ENCODE results near the gene EPHB2. TPM values are rescaled to one million over a fixed set of nuclear protein-coding genes. Genes with fewer than 3 reads are reported as not detected.
A peak's percentile ranks its signal among the peaks of the same experiment; 100 is the strongest.

The EPHB2 gene
- total and polyA plus RNA-seq, 2 of the 4 experiments (the other 2 are of a cell fraction), result 52.3 to 58.8 TPM

GRCh38 chr1:22709227-22709626 lies 1.4 kb upstream of the EPHB2 start:
- Histone ChIP-seq H4K8ac (ENCODE audit: low read depth in 2 of 2, low read length in 2 of 2) (no peak overlapping the region), H4K20me1 (ENCODE audit: insufficient read depth, low read length) (peaks cover 19% of the 10 kb centered on the region), H4K5ac (ENCODE audit: low read depth, low read length) (no peak overlapping the region), H2AK5ac (ENCODE audit: low read depth, low read length) (no peak overlapping the region), H3K9me1 (ENCODE audit: insufficient read depth, low read length) (peaks cover 10% of the 10 kb centered on the region; the same call in 1 of the 2 replicates), H2BK15ac (ENCODE audit: low read depth, low read length) (no peak overlapping the region), H2BK20ac (ENCODE audit: low read depth, low read length) (no peak overlapping the region), H3K27me3 (ENCODE audit: control insufficient read depth, insufficient read depth, low read length) (no peaks in the 10 kb centered on the region), H2BK120ac (ENCODE audit: low read depth, low read length) (no peak overlapping the region), H2AFZ (replicated peaks; ENCODE audit: low read length, poor library complexity) (no peak overlapping the region), H3K27ac (ENCODE audit: insufficient read depth, low read length) (no peak overlapping the region), H2BK5ac (ENCODE audit: low read depth, low read length, poor library complexity, severe bottlenecking) (no peak overlapping the region), H3K23ac (ENCODE audit: low read depth, low read length) (no peak overlapping the region), H2AK9ac (replicated peaks; ENCODE audit: low read depth, low read length, poor library complexity) (no peak overlapping the region), H3K56ac (ENCODE audit: extremely low read depth, insufficient read depth, low read length) (no peak overlapping the region), H3K18ac (ENCODE audit: low read depth, low read length) (no peak overlapping the region), H3K4ac (ENCODE audit: low read depth, low read length) (no peak overlapping the region), H3K14ac (replicated peaks; ENCODE audit: low read depth, low read length) (no peak overlapping the region), H3K9me3 (ENCODE audit: control insufficient read depth, insufficient read depth, low read length) (no peaks in the 10 kb centered on the region), H3K4me2 (ENCODE audit: low read depth, low read length) (no peak overlapping the region), H3K9ac (ENCODE audit: low read depth, low read length) (no peak overlapping the region), H4K91ac (ENCODE audit: insufficient read depth, low read depth, low read length) (no peak overlapping the region), H3K4me3 (ENCODE audit: insufficient read depth, low read depth, low read length) (no peak overlapping the region), H3K36me3 (ENCODE audit: control insufficient read depth, insufficient read depth, low read length) (no peaks in the 10 kb centered on the region), H3K79me1 (ENCODE audit: low read depth in 1 of 2, low read length in 2 of 2) (peaks cover 16 to 26% of the 10 kb centered on the region in 2 experiments; a peak in 3 of 4 replicates), H3K4me1 (ENCODE audit: control insufficient read depth, insufficient read depth, low read length) (peaks cover 16% of the 10 kb centered on the region)
- BruUV-seq (replicated peaks), result no TSS peak
- in situ Hi-C loops (cut with MboI; ENCODE audit: low sequenced_read_pairs), result loop anchor here (10.0 kb wide), 1 partner anchor 176 kb away; no protein-coding TSS in a partner anchor
- WGBS, 2 experiments (ENCODE audit: extremely low coverage in 2 of 2, insufficient read length in 1 of 2), result no CpG with 5 or more reads among the region's 3 CpGs
- intact Hi-C loops (cut with micrococcal nuclease), result no loop called here
- no peak for ATAC-seq (ENCODE audit: low read depth)
- no peak for TF ChIP-seq ELK1 (IDR thresholded peaks at IDR 0.05; ENCODE audit: borderline replicate concordance, low read depth, low read length)
- no peak for TF ChIP-seq MXI1 (IDR thresholded peaks at IDR 0.05; ENCODE audit: borderline replicate concordance, low read depth, low read length)
- TF ChIP-seq BHLHE40 (IDR thresholded peaks at IDR 0.05; ENCODE audit: low read depth, low read length), result no peak
- TF ChIP-seq RCOR1 (IDR thresholded peaks at IDR 0.05; ENCODE audit: insufficient replicate concordance, low read length), result no peak
- TF ChIP-seq USF2 (IDR thresholded peaks at IDR 0.05; ENCODE audit: low read depth, low read length), result no peak
- TF ChIP-seq, protein P1, sequence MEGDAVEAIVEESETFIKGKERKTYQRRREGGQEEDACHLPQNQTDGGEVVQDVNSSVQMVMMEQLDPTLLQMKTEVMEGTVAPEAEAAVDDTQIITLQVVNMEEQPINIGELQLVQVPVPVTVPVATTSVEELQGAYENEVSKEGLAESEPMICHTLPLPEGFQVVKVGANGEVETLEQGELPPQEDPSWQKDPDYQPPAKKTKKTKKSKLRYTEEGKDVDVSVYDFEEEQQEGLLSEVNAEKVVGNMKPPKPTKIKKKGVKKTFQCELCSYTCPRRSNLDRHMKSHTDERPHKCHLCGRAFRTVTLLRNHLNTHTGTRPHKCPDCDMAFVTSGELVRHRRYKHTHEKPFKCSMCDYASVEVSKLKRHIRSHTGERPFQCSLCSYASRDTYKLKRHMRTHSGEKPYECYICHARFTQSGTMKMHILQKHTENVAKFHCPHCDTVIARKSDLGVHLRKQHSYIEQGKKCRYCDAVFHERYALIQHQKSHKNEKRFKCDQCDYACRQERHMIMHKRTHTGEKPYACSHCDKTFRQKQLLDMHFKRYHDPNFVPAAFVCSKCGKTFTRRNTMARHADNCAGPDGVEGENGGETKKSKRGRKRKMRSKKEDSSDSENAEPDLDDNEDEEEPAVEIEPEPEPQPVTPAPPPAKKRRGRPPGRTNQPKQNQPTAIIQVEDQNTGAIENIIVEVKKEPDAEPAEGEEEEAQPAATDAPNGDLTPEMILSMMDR (conservative IDR thresholded peaks at IDR 0.05; ENCODE audit: low read depth, low read length), result peak; percentile 38
- TF ChIP-seq RAD21 (IDR thresholded peaks at IDR 0.05; ENCODE audit: low read length), result peak; percentile 31; the same call in 1 of the 2 replicates
- TF ChIP-seq CHD1 (IDR thresholded peaks at IDR 0.05; ENCODE audit: low read depth, low read length), result no peak
- TF ChIP-seq SMC3 (IDR thresholded peaks at IDR 0.05; ENCODE audit: low read depth, low read length), result peak; percentile 30; the same call in 1 of the 2 replicates
- no peak for TF ChIP-seq CEBPB (IDR thresholded peaks at IDR 0.05; ENCODE audit: low read depth, low read length)
- no peak for TF ChIP-seq POLR2A (IDR thresholded peaks at IDR 0.05; ENCODE audit: low read depth, low read length)
- TF ChIP-seq FOS (IDR thresholded peaks at IDR 0.05; ENCODE audit: low read depth, low read length), result no peak
- no peak for TF ChIP-seq MAZ (IDR thresholded peaks at IDR 0.05; ENCODE audit: borderline replicate concordance, low read depth, low read length)
- no peak for TF ChIP-seq RFX5 (IDR thresholded peaks at IDR 0.05; ENCODE audit: low read depth, low read length)
- no peak for TF ChIP-seq NFE2L2 (IDR thresholded peaks at IDR 0.05; ENCODE audit: low read depth, low read length)
- no peak for TF ChIP-seq MAFK (IDR thresholded peaks at IDR 0.05; ENCODE audit: low read depth, low read length)
- dilution Hi-C loops (cut with HindIII; ENCODE audit: low sequenced_read_pairs, unreplicated experiment), result no loop called here
- POLR2A ChIA-PET (ENCODE audit: unreplicated experiment), result no interaction called here
- CTCF ChIA-PET, result interaction anchor here (0.5 to 0.8 kb wide), 4 partner anchors 47 to 544 kb away, joined by 3 to 8 read pairs (median 3); no protein-coding TSS in a partner anchor
- no peak for DNase-seq

Data from IMR-90 (cell line).